CD8-positive, alpha-beta memory T cell (primary cell): ENCODE measurements around the gene DMBT1. TPM values are rescaled to one million over a fixed set of nuclear protein-coding genes. Genes with fewer than 3 reads are reported as not detected.

ENCODE experiments used
- CTCF ChIA-PET: fragments of 350-600 bp; sonication (Branson Sonifier 250); formaldehyde crosslinking; loops from one replicate; lab custom pipeline; 2021; ENCODE audit warnings: antibody characterized with exemption; lab: Charles Lee
- POLR2A ChIA-PET: fragments of 350-600 bp; sonication (Branson Sonifier 250); formaldehyde crosslinking; loops from one replicate; lab custom pipeline; 2021; ENCODE audit warnings: antibody characterized with exemption; lab: Charles Lee
- DNase-seq, 5 donors: peaks; one replicate each; pipeline versions ENCODE4 v3.0.0 to v3.0.0-alpha.2; 2020 to 2022; ENCODE audit warnings: mixed read lengths in 1 of 5
- H3K27ac ChIP-seq: one replicate; pipeline ENCODE4 v1.7.0; 2013; ENCODE audit warnings: low read depth, mild to moderate bottlenecking, low read length, moderate library complexity
- H3K27me3 ChIP-seq: 2 replicates; pipeline ENCODE4 v1.7.0; 2013; ENCODE audit warnings: low read length, mild to moderate bottlenecking; ENCODE audit not compliant: insufficient read depth, poor library complexity, severe bottlenecking
- H3K36me3 ChIP-seq: 2 replicates; pipeline ENCODE4 v1.7.0; 2013; ENCODE audit warnings: mild to moderate bottlenecking, low read length, moderate library complexity; ENCODE audit not compliant: insufficient read depth
- H3K4me1 ChIP-seq: 2 replicates; pipeline ENCODE4 v1.7.0; 2013; ENCODE audit warnings: mild to moderate bottlenecking, low read length, moderate library complexity; ENCODE audit not compliant: insufficient read depth
- H3K4me3 ChIP-seq: 2 replicates; pipeline ENCODE4 v1.7.0; 2013; ENCODE audit warnings: mild to moderate bottlenecking, low read length
- H3K9me3 ChIP-seq: 2 replicates; pipeline ENCODE4 v1.7.0; 2013; ENCODE audit warnings: mild to moderate bottlenecking, low read length
- H3K27ac Mint-ChIP-seq, 8 donors: one replicate each; pipeline ENCODE4 v1.8.0; 2020 to 2021; ENCODE audit warnings: mixed read lengths in 8 of 8, mild to moderate bottlenecking in 6 of 8, inconsistent platforms in 3 of 8, moderate library complexity in 3 of 8
- H3K27me3 Mint-ChIP-seq, 2 donors: one replicate each; pipeline ENCODE4 v1.8.0; 2020 to 2021; ENCODE audit warnings: mixed read lengths in 2 of 2, mild to moderate bottlenecking in 1 of 2, moderate library complexity in 1 of 2
- H3K36me3 Mint-ChIP-seq, 3 donors: one replicate each; pipeline ENCODE4 v1.8.0; 2020 to 2021; ENCODE audit warnings: mixed read lengths in 3 of 3, inconsistent platforms in 1 of 3, mild to moderate bottlenecking in 1 of 3
- H3K4me1 Mint-ChIP-seq, 3 donors: one replicate each; pipeline ENCODE4 v1.8.0; 2020 to 2021; ENCODE audit warnings: mixed read lengths in 3 of 3, inconsistent platforms in 1 of 3, mild to moderate bottlenecking in 1 of 3
- H3K4me3 Mint-ChIP-seq, 7 donors: one replicate each; pipeline ENCODE4 v1.8.0; 2020 to 2021; ENCODE audit warnings: mixed read lengths in 7 of 7, mild to moderate bottlenecking in 6 of 7, moderate library complexity in 4 of 7, inconsistent platforms in 2 of 7
- H3K9me3 Mint-ChIP-seq, 5 donors: one replicate each; pipeline ENCODE4 v1.8.0; 2020 to 2022; ENCODE audit warnings: mixed read lengths in 5 of 5, mild to moderate bottlenecking in 3 of 5, moderate library complexity in 2 of 5, inconsistent platforms in 1 of 5
- polyA plus RNA-seq: library from polyadenylated mRNA; unstranded; fragments of 300-500 nt; fragmentation: Illumina TruSeq; gene quantifications from one replicate; pipeline ENCODE4 v1.2.3, GENCODE V29; 2021
- total RNA-seq, 2 experiments: library from RNA; stranded (reverse); gene quantifications; one replicate each; pipeline ENCODE4 v1.2.3, GENCODE V29; 2021

Gene DMBT1
- total and polyA plus RNA-seq, 3 experiments from 2014 or later: not detected

DNA sequence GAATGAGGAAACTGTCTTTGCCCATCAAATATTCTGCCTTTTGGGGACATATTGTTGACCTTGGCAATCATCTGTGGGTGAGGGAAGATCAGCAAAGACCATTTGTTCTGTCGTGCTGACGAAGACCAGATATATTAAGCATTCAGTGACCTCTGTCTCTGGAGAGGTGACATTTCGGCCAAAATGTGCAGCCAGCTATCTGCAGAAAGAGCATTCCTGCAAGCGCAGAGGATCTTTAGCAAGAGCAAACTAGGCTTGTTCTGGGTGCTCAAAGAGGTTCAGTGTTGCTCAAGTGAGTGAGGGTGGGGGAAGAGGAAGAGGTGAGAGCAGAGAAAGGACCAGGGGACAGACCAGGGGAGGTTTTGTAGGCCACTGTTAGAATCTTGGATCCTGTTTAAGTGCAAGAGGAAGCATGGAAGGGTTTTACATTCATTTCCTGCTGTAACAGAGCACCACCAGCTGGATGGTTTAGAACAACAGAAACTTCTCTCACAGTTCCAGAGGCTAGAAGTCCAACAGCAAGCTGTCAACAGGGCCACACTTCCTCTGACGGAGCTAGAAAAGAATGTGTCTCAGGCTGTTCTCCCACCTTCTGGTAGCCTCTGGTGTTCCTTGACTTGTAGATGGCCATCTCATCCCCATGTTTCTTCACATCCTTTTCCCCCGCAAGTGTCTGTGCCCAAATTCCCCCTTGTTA, 127.9 kb downstream of the DMBT1 start:
- Histone ChIP-seq H3K27me3 (no peaks in the 10 kb centered on the region), H3K4me3 (no peak overlapping the region), H3K36me3 (no peaks in the 10 kb centered on the region), H3K4me1 (no peaks in the 10 kb centered on the region), H3K27ac (no peak overlapping the region), H3K9me3 (no peaks in the 10 kb centered on the region)
- Mint-ChIP-seq H3K36me3 (no peaks in the 10 kb centered on the region), H3K4me3 (no peak overlapping the region), H3K4me1 (no peaks in the 10 kb centered on the region), H3K27ac (no peak overlapping the region), H3K9me3 (no peaks in the 10 kb centered on the region), H3K27me3 (peaks cover 18 to 59% of the 10 kb centered on the region in 2 donors)
- ChIA-PET CTCF (no interaction called here), POLR2A (no interaction called here)
- DNase-seq: no peak

DNA sequence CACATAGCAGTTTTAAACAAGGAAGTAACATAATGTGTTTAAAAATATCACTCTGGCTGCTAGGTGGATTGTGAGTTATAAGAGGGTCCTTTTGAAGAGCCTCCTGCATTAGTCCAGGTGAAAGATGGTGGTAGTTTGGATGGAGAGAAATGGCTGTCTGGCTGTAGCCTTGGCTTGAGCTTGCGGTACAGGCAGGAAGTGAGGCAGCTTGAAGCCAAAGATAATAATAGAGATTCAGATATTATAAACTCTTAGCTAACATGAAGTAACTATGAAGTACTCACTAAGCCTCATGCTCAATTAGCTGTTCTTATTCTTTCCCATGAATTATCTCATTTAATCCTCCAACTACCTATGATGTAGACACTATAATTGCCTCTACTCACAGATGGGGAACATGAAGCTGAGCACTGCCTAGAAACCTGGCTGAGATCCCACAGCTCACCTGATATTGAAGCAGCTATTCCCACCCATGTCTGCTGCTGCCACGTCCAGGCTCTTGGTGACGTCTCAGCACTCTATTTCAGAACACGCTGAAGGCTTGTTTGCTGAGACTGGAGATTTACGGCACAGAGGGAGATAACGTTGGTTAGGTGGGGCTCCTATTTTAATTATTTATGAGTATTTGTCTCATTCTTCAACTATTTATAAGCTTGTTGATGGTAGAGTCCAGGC, 128.7 kb downstream of the DMBT1 start:
- Mint-ChIP-seq H3K4me3 (no peak overlapping the region), H3K4me1 (no peaks in the 10 kb centered on the region), H3K9me3 (no peaks in the 10 kb centered on the region), H3K27ac (no peak overlapping the region), H3K36me3 (no peaks in the 10 kb centered on the region), H3K27me3 (peaks cover 12 to 56% of the 10 kb centered on the region in 2 donors)
- no peak overlapping the region for H3K4me3 ChIP-seq
- DNase-seq: no peak
- no peaks in the 10 kb centered on the region for H3K36me3 ChIP-seq
- H3K9me3 ChIP-seq: no peaks in the 10 kb centered on the region
- no peaks in the 10 kb centered on the region for H3K27me3 ChIP-seq
- ChIA-PET POLR2A (no interaction called here), CTCF (no interaction called here)
- H3K27ac ChIP-seq: no peak overlapping the region
- no peaks in the 10 kb centered on the region for H3K4me1 ChIP-seq

DNA sequence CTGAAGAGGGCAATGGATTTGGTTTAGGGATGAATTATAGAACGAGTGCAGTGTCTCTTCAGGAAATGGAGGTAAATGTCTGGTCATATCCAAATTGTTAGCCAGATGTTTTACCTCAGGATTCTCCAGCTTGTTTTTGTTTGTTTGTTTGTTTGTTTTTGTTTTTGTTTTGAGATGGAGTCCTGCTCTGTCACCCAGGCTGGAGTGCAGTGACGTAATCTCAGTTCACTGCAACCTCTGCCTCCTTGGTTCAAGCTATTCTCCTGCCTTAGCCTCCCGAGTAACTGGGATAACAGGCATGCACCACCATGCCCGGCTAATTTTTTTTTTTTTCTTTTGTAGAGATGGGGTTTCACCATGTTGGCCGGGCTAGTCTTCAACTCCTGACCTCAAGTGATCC, 132.2 kb downstream of the DMBT1 start:
- CTCF ChIA-PET: no interaction called here

More for the DNA sequence above, 132.2 kb downstream of the DMBT1 start:
- Histone ChIP-seq H3K27me3 (no peaks in the 10 kb centered on the region), H3K27ac (no peak overlapping the region), H3K4me3 (no peak overlapping the region), H3K36me3 (no peaks in the 10 kb centered on the region), H3K9me3 (no peaks in the 10 kb centered on the region), H3K4me1 (no peaks in the 10 kb centered on the region)
- H3K27ac Mint-ChIP-seq: no peak overlapping the region
- no peak overlapping the region for H3K4me3 Mint-ChIP-seq
- POLR2A ChIA-PET: no interaction called here
- no peaks in the 10 kb centered on the region for H3K36me3 Mint-ChIP-seq
- H3K4me1 Mint-ChIP-seq: no peaks in the 10 kb centered on the region
- peaks cover 0 to 8% (median 0%) of the 10 kb centered on the region in 5 donors for H3K9me3 Mint-ChIP-seq
- DNase-seq: no peak
- H3K27me3 Mint-ChIP-seq: peaks cover 7 to 49% of the 10 kb centered on the region in 2 donors

Other genes starting within 250 kb of the DMBT1 start
- gene PLEKHA1, start 186.0 kb upstream of the DMBT1 start, total RNA-seq: 10 to 100 TPM; 14.5 to 16.8 TPM
- gene PLEKHA1, start 186.0 kb upstream of the DMBT1 start, polyA plus RNA-seq: 101 TPM
- not detected for gene ARMS2, start 106.1 kb upstream of the DMBT1 start, total RNA-seq
- not detected for gene ARMS2, start 106.1 kb upstream of the DMBT1 start, polyA plus RNA-seq
- under 1 TPM in 1 of 2 experiments, not detected in 1; 0.13 TPM for gene HTRA1, start 99.2 kb upstream of the DMBT1 start, total RNA-seq
- gene HTRA1, start 99.2 kb upstream of the DMBT1 start, polyA plus RNA-seq: 0.56 TPM
- gene C10orf120, start 139.1 kb downstream of the DMBT1 start, total RNA-seq: not detected
- gene C10orf120, start 139.1 kb downstream of the DMBT1 start, polyA plus RNA-seq: not detected